A673 (cell line): ENCODE results near the gene TRIM15. TPM values are rescaled to one million over a fixed set of nuclear protein-coding genes. Genes with fewer than 3 reads are reported as not detected.

Experiments
- BruUV-seq: library from RNA; stranded (reverse); fragments of 400-500 nt; replicated peaks from 2 replicates; lab custom pipeline; 2021; lab: Mats Ljungman, UMichigan
- CTCF ChIA-PET: fragments of 300-600 bp; sonication (Branson Sonifier 250); formaldehyde crosslinking; loops from one replicate; lab custom pipeline; 2022; ENCODE audit warnings: antibody characterized with exemption; lab: Charles Lee
- POLR2A ChIA-PET: fragments of 300-600 bp; sonication (Branson Sonifier 250); formaldehyde crosslinking; loops from one replicate; lab custom pipeline; 2022; ENCODE audit warnings: antibody characterized with exemption; ENCODE audit not compliant: low non-redundant PET; lab: Charles Lee
- DNase-seq: peaks from one replicate; pipeline ENCODE4 v3.0.0-alpha.2; 2015; ENCODE audit warnings: low spot score
- H3K27ac ChIP-seq: fragments of 200-600 bp; sonication (generic); 2 replicates; pipeline ENCODE4 v1.5.1; 2016; ENCODE audit warnings: mixed run types, low read depth, mild to moderate bottlenecking, mixed read lengths, antibody characterized with exemption, low read length; ENCODE audit not compliant: poor library complexity, severe bottlenecking
- H3K27me3 ChIP-seq: fragments of 200-600 bp; sonication (generic); replicated peaks from 2 replicates; pipeline ENCODE4 v1.6.1; 2017; ENCODE audit warnings: mixed run types, low read depth, mild to moderate bottlenecking, mixed read lengths, antibody characterized with exemption, low read length; ENCODE audit not compliant: insufficient read depth, poor library complexity
- H3K36me3 ChIP-seq: fragments of 200-600 bp; sonication (generic); 2 replicates; pipeline ENCODE4 v1.6.1; 2016; ENCODE audit warnings: mixed run types, mild to moderate bottlenecking, mixed read lengths, antibody characterized with exemption, low read length; ENCODE audit not compliant: insufficient read depth, poor library complexity, severe bottlenecking
- H3K4me1 ChIP-seq: fragments of 200-600 bp; sonication (generic); 2 replicates; pipeline ENCODE4 v1.6.1; 2017; ENCODE audit warnings: mixed run types, mild to moderate bottlenecking, mixed read lengths, antibody characterized with exemption, low read length; ENCODE audit not compliant: insufficient read depth, poor library complexity, severe bottlenecking
- H3K4me3 ChIP-seq: fragments of 200-600 bp; sonication (generic); 2 replicates; pipeline ENCODE4 v1.5.1; 2016; ENCODE audit warnings: low read depth, mixed run types, mild to moderate bottlenecking, mixed read lengths, low read length; ENCODE audit not compliant: poor library complexity, severe bottlenecking
- H3K9me3 ChIP-seq: fragments of 200-600 bp; sonication (generic); 2 replicates; pipeline ENCODE4 v1.6.1; 2016; ENCODE audit warnings: mixed run types, low read depth, mild to moderate bottlenecking, mixed read lengths, antibody characterized with exemption, low read length; ENCODE audit not compliant: poor library complexity, severe bottlenecking
- CTCF ChIP-seq: fragments of 300-800, 200-600 bp; sonication (generic); conservative IDR thresholded peaks from 2 replicates; pipeline ENCODE4 v1.5.1; 2017; ENCODE audit warnings: low read depth, mild to moderate bottlenecking, antibody characterized with exemption, low read length, moderate library complexity, mixed read lengths
- EZH2 ChIP-seq: fragments of 200-600 bp; sonication (generic); IDR thresholded peaks from 2 replicates; pipeline ENCODE4 v1.6.1; 2017; ENCODE audit warnings: borderline replicate concordance, low read depth, mild to moderate bottlenecking, mixed read lengths, antibody characterized with exemption, low read length; ENCODE audit not compliant: poor library complexity, severe bottlenecking
- intact Hi-C: fragments of 100-400 bp; cut with micrococcal nuclease; formaldehyde crosslinking; loops from one replicate; pipeline ENCODE4 v1.10.0; 2022; ENCODE audit not compliant: unreplicated experiment
- total RNA-seq: library from RNA; stranded (reverse); gene quantifications from 2 replicates; pipeline ENCODE4 v1.2.3, GENCODE V29; 2021

TRIM15 gene
- total RNA-seq, 1 experiment from 2014 or later = not detected

DNA sequence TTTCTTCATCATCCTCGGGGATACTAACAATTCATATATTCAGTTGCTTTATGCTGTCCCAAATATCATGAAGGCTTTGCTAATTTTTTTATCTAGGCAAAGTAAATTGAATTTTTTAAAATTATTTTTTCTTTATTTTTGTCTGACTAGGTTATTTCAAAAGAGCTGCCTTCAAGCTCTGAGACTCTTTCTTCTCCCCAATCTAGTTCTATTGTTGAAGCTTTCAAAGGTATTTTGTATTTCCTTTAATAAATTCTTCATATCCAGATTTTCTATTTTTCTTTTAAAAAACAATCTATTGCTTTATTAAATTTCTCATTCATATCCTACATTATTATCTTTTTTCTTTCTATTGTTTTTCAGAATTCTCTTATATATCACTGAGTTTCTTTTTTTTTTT lies 16.8 kb downstream of the TRIM15 start:
- TF ChIP-seq EZH2 (no peak), CTCF (no peak)
- H3K27ac ChIP-seq = no peak overlapping the region
- intact Hi-C loops = no loop called here
- no peak for DNase-seq
- peaks cover under 1% of the 10 kb centered on the region for H3K36me3 ChIP-seq
- POLR2A ChIA-PET = no interaction called here
- no TSS peak for BruUV-seq
- peaks cover 12% of the 10 kb centered on the region for H3K9me3 ChIP-seq
- no peak overlapping the region for H3K4me3 ChIP-seq
- CTCF ChIA-PET = no interaction called here
- H3K4me1 ChIP-seq = no peaks in the 10 kb centered on the region
- peaks cover 42% of the 10 kb centered on the region for H3K27me3 ChIP-seq

DNA sequence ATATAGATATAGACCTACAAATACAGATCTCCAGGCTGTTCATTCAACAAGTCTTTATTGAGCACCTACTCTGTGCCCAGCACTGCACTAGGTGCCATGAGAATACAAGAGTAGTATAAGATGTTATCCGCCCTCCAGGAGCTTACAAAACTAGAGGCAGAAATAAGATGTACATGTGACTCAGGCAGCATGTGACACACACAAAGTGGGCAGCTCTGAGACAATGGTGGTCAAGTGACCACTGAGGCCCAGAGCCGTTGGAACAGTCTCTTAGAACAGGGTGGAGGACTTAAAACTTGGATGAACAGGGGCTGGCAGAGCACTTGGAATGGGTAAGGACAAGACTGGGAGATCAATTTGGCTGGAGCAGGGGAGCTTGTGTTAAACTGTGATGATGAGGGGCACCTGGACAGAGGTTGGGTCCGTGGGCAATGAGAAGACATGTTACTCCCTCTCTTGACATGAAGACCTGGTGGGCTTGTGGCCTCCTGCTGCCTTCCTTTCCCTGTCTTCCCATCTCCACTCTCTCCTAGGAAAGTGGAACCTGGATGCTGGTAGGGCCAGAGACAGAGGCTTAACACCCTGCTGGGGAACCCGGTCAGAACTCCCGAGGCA lies 21.2 kb downstream of the TRIM15 start:
- DNase-seq = no peak
- intact Hi-C loops = no loop called here
- peaks cover under 1% of the 10 kb centered on the region for H3K27me3 ChIP-seq
- POLR2A ChIA-PET = no interaction called here
- no TSS peak for BruUV-seq
- TF ChIP-seq EZH2 (no peak), CTCF (no peak)
- H3K9me3 ChIP-seq = peaks cover 8% of the 10 kb centered on the region
- H3K4me1 ChIP-seq = no peaks in the 10 kb centered on the region
- no peak overlapping the region for H3K27ac ChIP-seq
- H3K4me3 ChIP-seq = no peak overlapping the region
- CTCF ChIA-PET = no interaction called here
- H3K36me3 ChIP-seq = peaks cover 15% of the 10 kb centered on the region

DNA sequence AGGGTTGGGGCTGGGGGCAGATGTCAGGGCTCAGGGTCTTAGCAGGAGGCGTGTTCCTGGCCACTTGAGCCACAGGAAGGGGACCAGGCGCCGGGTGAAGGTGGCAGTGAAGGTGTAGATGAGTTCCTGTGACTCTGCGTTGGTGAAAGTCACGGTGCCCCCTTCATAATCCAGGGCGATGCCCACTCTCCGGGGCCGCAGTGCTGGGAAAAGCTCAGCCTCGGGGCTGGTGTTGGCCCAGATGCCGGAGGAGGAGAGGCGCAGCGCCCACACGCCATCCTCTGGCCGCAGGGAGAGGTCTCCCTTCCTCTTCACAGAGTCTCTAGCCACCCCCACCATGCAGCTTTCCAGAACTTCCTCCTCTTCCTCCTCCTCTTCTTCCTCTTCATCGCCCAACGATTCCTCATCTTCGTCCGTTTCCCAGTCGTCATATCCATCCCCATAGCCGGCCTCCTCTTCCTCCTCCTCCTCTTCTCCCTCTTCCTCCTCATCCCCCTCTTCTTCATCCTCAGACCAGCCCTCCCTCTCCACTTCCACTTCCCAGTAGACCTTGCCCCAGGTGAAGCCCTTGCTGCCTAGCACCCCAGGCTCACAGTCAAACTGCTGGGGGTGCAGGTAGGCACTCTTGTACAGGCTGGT lies 22.6 kb downstream of the TRIM15 start:
- H3K36me3 ChIP-seq = peaks cover 20% of the 10 kb centered on the region
- TF ChIP-seq EZH2 = no peak
- TF ChIP-seq CTCF = no peak

More for the DNA sequence above, 22.6 kb downstream of the TRIM15 start:
- BruUV-seq = no TSS peak
- H3K4me1 ChIP-seq = no peaks in the 10 kb centered on the region
- CTCF ChIA-PET = no interaction called here
- POLR2A ChIA-PET = no interaction called here
- intact Hi-C loops = no loop called here
- H3K27me3 ChIP-seq = no peaks in the 10 kb centered on the region
- no peak for DNase-seq
- no peaks in the 10 kb centered on the region for H3K9me3 ChIP-seq
- H3K27ac ChIP-seq = no peak overlapping the region
- no peak overlapping the region for H3K4me3 ChIP-seq
